Measurements from ENCODE around the gene NDUFA11.

The NDUFA11 gene

GRCh38 chr19:5948752-5949564, 45.4 kb upstream of the NDUFA11 start:
- Histone ChIP-seq H3K79me2 (ENCODE audit: insufficient read depth, low read length) (peaks cover 99% of the 10 kb centered on the region), H3K9me3 (ENCODE audit: insufficient read depth, low read length) (no peaks in the 10 kb centered on the region), H3K36me3 (ENCODE audit: low read length) (no peaks in the 10 kb centered on the region), H4K20me1 (ENCODE audit: low read depth, low read length) (peaks cover 11% of the 10 kb centered on the region; the same call in 1 of the 2 replicates), H2AFZ (ENCODE audit: low read depth, low read length, severe bottlenecking) (no peak overlapping the region), H3F3A (ENCODE audit: insufficient read depth) (peaks cover 15% of the 10 kb centered on the region; the same call in 1 of the 2 replicates), H3K9me2 (replicated peaks; ENCODE audit: insufficient read depth, low read length) (no peaks in the 10 kb centered on the region), H3K9ac (ENCODE audit: low read length) (no peak overlapping the region), H3K4me3 (ENCODE audit: insufficient read depth, low read length, poor library complexity, severe bottlenecking) (no peak overlapping the region), H3K27ac (ENCODE audit: low read depth, low read length) (peak overlapping the region; percentile 67), H3K4me2 (ENCODE audit: low read depth, low read length, poor library complexity, severe bottlenecking) (no peak overlapping the region), H3K27me3 (ENCODE audit: low read length) (no peaks in the 10 kb centered on the region)
- no peak for TF ChIP-seq EZH2phosphoT487 (conservative IDR thresholded peaks at IDR 0.05; ENCODE audit: low read length)
- no peak for TF ChIP-seq CTCF (IDR thresholded peaks at IDR 0.05; ENCODE audit: insufficient read depth, low read length, poor library complexity, severe bottlenecking)

GRCh38 chr19:5947435-5947834, 43.8 kb upstream of the NDUFA11 start:
- no peak for TF ChIP-seq CTCF (IDR thresholded peaks at IDR 0.05; ENCODE audit: insufficient read depth, low read length, poor library complexity, severe bottlenecking)
- TF ChIP-seq EZH2phosphoT487 (conservative IDR thresholded peaks at IDR 0.05; ENCODE audit: low read length): no peak
- H3K27me3 ChIP-seq (ENCODE audit: low read length): no peaks in the 10 kb centered on the region
- H3F3A ChIP-seq (ENCODE audit: insufficient read depth): peaks cover 8% of the 10 kb centered on the region; the same call in 1 of the 2 replicates
- H3K36me3 ChIP-seq (ENCODE audit: low read length): no peaks in the 10 kb centered on the region
- no peak overlapping the region for H2AFZ ChIP-seq (ENCODE audit: low read depth, low read length, severe bottlenecking)
- no peak overlapping the region for H3K27ac ChIP-seq (ENCODE audit: low read depth, low read length)
- H3K79me2 ChIP-seq (ENCODE audit: insufficient read depth, low read length): peaks cover 98% of the 10 kb centered on the region
- no peak overlapping the region for H3K4me2 ChIP-seq (ENCODE audit: low read depth, low read length, poor library complexity, severe bottlenecking)
- no peak overlapping the region for H3K9ac ChIP-seq (ENCODE audit: low read length)
- H3K4me3 ChIP-seq (ENCODE audit: insufficient read depth, low read length, poor library complexity, severe bottlenecking): no peak overlapping the region
- no peaks in the 10 kb centered on the region for H3K9me3 ChIP-seq (ENCODE audit: insufficient read depth, low read length)
- H4K20me1 ChIP-seq (ENCODE audit: low read depth, low read length): peaks cover 5% of the 10 kb centered on the region; the same call in 1 of the 2 replicates
- no peaks in the 10 kb centered on the region for H3K9me2 ChIP-seq (replicated peaks; ENCODE audit: insufficient read depth, low read length)

GRCh38 chr19:5943623-5944022, 40.0 kb upstream of the NDUFA11 start:
- Histone ChIP-seq H3K9me3 (ENCODE audit: insufficient read depth, low read length) (no peaks in the 10 kb centered on the region), H3K4me3 (ENCODE audit: insufficient read depth, low read length, poor library complexity, severe bottlenecking) (no peak overlapping the region), H3K27me3 (ENCODE audit: low read length) (no peaks in the 10 kb centered on the region), H3K36me3 (ENCODE audit: low read length) (no peaks in the 10 kb centered on the region), H3F3A (ENCODE audit: insufficient read depth) (no peaks in the 10 kb centered on the region), H3K27ac (ENCODE audit: low read depth, low read length) (no peak overlapping the region), H3K9ac (ENCODE audit: low read length) (no peak overlapping the region), H3K79me2 (ENCODE audit: insufficient read depth, low read length) (peaks cover 63% of the 10 kb centered on the region), H3K4me2 (ENCODE audit: low read depth, low read length, poor library complexity, severe bottlenecking) (no peak overlapping the region), H4K20me1 (ENCODE audit: low read depth, low read length) (no peaks in the 10 kb centered on the region; the same call in 1 of the 2 replicates), H2AFZ (ENCODE audit: low read depth, low read length, severe bottlenecking) (no peak overlapping the region), H3K9me2 (replicated peaks; ENCODE audit: insufficient read depth, low read length) (no peaks in the 10 kb centered on the region)
- TF ChIP-seq CTCF (IDR thresholded peaks at IDR 0.05; ENCODE audit: insufficient read depth, low read length, poor library complexity, severe bottlenecking) (no peak), EZH2phosphoT487 (conservative IDR thresholded peaks at IDR 0.05; ENCODE audit: low read length) (no peak)

All from SU-DHL-6 (cell line).